ENCODE measurements around the gene SPO11. TPM values are rescaled to one million over a fixed set of nuclear protein-coding genes. Genes with fewer than 3 reads are reported as not detected.

Gene SPO11
- total and polyA plus RNA-seq, 2 of the 13 experiments (the other 11 are each of a cell fraction or from before 2014, with no cell fraction given) = not detected

GRCh38 chr20:57392512-57393271 is 63.1 kb downstream of the SPO11 start (continued):
- TF ChIP-seq ZNF687 (CRISPR knock-in tag; IDR thresholded peaks at IDR 0.05) = peak; percentile 44
- no peak for TF ChIP-seq TP53 (CRISPR knock-in tag; conservative IDR thresholded peaks at IDR 0.05)
- TF ChIP-seq PAX8 (CRISPR knock-in tag; IDR thresholded peaks at IDR 0.05; ENCODE audit: borderline replicate concordance) = no peak
- TF ChIP-seq HIC2 (CRISPR knock-in tag; IDR thresholded peaks at IDR 0.05; ENCODE audit: low read depth) = no peak
- no peak for TF ChIP-seq AFF4 (CRISPR knock-in tag; IDR thresholded peaks at IDR 0.05)
- TF ChIP-seq ZBTB7B (CRISPR knock-in tag; IDR thresholded peaks at IDR 0.05) = no peak
- 0 out of 2 replicates have a peak, but pooled peaks have one; percentile 41 for TF ChIP-seq ZNF746 (CRISPR knock-in tag; IDR thresholded peaks at IDR 0.05)
- no peak for TF ChIP-seq ZMYM2 (CRISPR knock-in tag; IDR thresholded peaks at IDR 0.05)
- TF ChIP-seq PBX2 (CRISPR knock-in tag; IDR thresholded peaks at IDR 0.05) = no peak
- TF ChIP-seq PPARG (CRISPR knock-in tag; conservative IDR thresholded peaks at IDR 0.05) = no peak
- TF ChIP-seq ZNF10 (CRISPR knock-in tag; IDR thresholded peaks at IDR 0.05; ENCODE audit: borderline replicate concordance, low read depth) = no peak
- no peak for TF ChIP-seq GATAD1 (CRISPR knock-in tag; IDR thresholded peaks at IDR 0.05)
- no peak for TF ChIP-seq MAFF (IDR thresholded peaks at IDR 0.05; ENCODE audit: low read depth, low read length)
- no peak for TF ChIP-seq SSRP1 (CRISPR knock-in tag; IDR thresholded peaks at IDR 0.05)
- no peak for TF ChIP-seq ZNF839 (CRISPR knock-in tag; IDR thresholded peaks at IDR 0.05; ENCODE audit: borderline replicate concordance)
- no peak for TF ChIP-seq ZNF619 (CRISPR knock-in tag; IDR thresholded peaks at IDR 0.05)
- no peak for TF ChIP-seq ZNF607 (CRISPR knock-in tag; IDR thresholded peaks at IDR 0.05; ENCODE audit: borderline replicate concordance)
- no peak for TF ChIP-seq THYN1 (CRISPR knock-in tag; IDR thresholded peaks at IDR 0.05; ENCODE audit: borderline replicate concordance, low read depth)
- TF ChIP-seq NFKBIZ (CRISPR knock-in tag; IDR thresholded peaks at IDR 0.05) = no peak
